ENCODE data around the gene SNN.

SNN gene

DNA sequence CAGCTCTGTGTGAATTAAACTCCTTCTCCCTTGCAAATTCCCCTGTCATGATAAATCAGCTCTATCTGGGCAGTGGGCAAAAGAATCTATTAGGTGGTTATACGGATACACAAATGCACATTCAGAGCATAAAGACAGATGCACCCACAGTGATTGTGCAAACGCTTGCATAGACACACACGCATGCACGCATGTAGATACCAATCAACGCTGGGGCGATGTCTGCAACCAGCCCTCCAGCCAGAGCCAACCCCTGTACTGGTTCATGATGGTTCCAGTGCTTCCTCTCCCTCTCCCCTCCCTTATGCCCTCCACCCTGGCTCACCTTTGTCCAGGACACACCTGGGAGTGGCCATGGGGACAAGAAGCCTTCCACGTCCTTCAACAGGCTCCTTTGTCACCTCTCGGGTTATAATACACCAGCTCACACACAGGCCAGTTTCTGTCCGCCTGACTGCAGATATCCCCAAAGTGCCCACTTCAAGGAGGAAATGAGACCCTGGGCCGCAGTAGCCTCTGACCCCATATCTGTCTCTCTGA is 33.1 kb upstream of the SNN start:
- no peak for DNase-seq (ENCODE audit: low spot score)

DNA sequence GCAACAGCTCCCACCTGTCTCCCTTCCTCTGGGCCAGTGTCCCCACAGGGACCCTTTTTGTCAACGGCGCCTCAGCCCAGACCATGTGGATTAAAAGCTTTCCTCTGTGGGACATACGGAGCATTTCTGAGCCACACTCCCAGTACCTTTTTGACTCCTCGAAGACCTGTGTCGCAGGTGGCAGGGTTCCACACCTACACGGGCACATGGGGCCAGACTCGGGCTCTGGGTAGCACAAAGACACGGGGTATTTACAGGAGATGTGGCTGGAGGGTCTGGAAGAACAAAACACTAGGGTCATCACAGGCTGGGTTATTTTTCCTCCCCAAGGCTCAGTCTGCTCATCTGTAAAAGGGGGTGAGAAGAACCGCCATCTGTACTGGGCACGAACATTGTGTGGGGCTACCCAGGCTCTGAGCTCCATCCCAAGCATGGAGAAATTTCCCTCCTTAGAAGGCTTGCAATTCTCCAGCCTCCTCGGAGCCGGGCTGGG is 32.5 kb upstream of the SNN start:
- DNase-seq (ENCODE audit: low spot score), result no peak

DNA sequence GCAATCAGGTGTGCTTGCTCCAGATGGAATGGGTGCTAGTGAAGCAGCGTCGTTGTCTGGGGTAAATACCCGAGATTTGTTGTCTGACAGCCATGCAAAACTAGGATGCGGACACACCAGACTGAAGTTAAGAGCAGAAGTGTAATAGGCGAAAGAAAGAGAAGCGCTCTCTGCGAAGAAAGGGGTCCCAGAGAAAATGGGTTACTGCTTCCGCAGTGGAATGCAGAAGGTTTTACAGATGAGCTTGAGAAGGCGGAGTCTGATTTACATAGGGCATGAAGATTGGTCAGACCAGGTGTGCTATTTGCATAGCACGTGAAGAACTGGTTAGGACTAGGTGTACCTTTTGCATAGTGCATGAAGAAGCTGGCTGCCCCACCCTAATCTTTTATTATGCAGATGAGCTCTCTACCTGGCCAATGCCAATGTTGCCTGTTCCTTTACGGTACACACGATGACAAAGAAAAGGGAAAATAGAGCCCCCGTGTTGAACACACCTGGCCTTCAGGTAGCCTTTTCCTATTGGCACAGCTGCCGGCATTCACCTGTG is 32.0 kb upstream of the SNN start:
- peak; percentile 67 for DNase-seq (ENCODE audit: low spot score)

DNA sequence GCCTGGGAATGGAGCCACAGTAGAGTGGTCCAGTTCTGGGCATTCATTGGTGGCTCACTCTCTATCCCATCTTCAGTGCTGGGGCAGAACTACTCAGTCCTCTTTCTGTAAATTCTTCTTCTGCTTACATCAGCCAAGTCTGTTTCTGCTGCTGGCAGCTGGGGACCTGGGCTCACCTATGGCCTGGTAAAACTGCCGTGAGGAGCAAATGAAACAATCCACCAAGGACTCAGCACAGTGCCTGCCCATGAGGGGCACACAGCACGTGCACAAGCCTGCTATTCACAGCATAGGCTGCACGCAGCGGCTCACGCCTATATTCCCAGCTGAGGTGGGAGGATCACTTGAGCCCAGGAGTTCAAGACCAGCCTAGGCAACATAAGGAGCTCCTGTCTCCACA is 30.9 kb upstream of the SNN start:
- no peak for DNase-seq (ENCODE audit: low spot score)

DNA sequence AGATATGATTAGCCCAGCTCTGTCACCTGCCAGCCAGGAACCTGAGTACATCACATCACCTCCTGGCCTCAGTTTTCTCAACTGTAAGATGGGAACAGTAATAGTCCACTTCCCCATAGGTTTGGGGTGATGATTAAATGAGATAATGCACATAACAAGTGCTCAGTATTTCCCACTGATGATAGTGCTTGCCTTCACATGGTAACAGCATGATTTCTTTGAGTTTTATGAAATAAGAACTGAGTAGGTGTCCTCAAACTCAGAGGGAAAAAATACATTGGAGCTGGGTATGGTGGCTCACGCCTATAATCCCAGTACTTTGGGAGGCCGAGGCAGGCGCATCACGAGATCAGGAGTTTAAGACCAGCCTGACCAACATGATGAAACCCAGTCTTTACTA is 30.1 kb upstream of the SNN start:
- DNase-seq (ENCODE audit: low spot score), result no peak

DNA sequence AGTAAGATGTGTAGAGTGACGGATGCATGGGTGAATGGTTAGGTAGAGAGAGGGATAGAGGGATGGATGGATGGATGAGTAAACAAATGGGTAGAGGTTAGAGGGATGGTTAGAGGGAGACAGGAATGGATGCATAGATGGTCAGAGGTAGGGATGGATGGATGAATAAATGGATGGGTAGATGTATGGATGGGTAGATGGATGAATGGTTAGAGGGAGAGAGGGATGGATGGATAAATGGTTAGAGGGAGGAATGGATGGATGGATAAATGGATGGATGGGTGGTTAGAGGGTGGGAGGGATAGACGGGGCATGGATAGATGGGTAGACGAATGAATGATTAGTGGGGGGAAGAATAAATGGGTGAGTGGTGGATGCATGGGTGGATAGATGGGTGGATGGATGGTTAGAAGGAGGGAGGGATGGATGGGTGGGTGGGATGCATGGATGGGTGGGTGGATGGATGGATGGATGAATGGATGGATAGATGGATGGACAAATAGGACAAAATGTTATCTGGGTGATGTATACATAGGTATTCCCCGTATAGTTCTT is 29.2 kb upstream of the SNN start:
- DNase-seq (ENCODE audit: low spot score), result no peak

DNA sequence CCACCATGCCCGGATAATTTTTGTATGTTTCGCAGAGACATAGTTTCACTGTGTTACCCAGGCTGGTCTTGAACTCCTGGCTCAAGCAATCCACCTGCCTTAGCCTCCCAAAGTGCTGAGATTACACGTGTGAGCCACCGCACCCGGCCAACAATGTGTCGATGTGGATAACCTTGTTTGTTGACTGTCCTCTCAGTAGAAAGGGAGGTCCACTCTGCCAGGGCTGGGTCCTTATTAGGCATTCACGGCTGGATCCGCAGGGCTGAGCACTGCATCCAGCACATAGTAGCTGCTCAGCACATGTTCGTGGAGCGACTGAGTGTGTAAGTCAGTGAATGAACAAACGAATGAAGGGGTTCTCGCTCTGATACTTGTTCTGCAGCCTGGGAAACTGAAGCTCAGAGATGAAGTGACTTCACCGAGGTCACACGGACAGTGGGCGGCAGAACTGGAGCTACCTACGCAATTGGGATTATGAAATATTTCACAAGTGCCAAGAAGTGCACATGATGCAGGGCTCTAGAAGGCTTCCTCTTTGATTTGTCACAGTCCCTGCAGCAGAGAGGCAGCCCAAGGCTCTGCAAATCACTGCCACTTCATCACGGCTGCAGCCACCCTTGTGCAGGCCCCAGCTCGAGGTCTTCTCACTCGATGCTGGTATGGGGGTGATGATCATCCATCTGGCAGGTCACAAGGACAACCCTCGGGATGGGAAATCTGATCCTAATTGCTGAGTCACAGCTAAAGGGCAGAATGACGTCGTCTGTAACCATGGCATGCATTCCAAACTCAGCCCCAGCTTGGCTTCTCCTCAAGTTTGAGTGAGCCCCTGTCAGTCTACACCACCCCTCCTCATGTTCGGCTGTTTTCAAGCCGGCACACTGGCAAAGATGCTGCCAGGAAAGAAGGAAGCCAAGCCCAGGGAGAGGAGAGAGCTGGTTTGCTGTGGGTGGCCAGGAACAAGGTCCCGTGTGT is 28.0 kb upstream of the SNN start:
- DNase-seq (ENCODE audit: low spot score), result peak; percentile 93

DNA sequence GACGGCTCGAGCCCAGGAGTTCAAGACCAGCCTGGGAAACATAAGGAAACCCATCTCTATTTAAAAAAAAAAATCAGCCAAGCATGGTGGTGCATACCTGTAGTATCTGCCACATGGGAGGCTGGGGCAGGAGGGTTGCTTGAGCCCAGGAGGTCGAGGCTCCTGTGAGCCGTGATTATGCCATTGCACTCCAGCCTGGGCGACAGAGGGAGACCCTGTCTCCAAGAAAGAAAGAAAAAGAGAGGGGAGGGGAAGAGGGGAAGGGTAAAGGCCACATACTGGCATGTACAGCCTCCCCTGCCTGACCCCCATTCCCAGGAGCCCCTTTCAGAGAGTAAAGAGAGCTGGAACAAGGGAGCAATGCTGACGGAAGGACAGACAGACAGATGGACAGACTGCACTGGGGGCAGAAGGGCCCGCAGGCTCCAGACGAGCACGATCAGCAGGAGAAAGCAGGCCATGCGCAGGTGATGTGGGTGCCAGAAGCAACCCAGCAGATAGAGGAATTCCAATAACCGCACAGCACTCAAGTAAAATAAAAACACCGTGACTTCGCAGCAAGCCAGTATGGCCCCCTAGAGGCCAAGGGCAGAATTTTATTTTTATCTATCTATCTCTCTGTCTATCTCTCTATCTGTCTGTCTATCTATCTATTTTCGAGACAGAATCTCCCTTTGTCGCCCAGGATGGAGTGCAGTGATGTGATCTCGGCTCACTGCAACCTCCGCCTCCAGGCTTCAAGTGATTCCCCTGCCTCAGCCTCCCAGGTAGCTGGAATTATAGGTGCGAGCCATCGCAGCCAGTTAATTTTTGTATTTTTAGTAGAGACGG is 27.1 kb upstream of the SNN start:
- DNase-seq (ENCODE audit: low spot score), result peak; percentile 77

DNA sequence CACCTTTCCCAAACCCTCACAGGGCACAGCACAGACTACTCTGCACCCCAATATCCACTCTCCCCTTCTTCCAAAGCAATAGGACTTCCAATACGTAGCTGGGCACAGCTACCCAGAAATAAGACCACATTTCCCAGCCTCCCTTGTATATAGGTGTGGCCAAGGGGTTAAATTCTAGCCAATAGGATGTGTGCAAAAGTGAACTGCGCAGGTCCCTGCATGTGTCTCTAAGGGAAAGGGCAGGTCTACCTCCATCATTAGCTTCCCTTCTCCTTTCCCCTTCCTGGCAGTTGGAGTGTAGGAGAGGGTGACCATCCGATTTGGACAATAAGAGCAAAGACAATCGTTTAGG is 25.5 kb upstream of the SNN start:
- DNase-seq (ENCODE audit: low spot score), result no peak

DNA sequence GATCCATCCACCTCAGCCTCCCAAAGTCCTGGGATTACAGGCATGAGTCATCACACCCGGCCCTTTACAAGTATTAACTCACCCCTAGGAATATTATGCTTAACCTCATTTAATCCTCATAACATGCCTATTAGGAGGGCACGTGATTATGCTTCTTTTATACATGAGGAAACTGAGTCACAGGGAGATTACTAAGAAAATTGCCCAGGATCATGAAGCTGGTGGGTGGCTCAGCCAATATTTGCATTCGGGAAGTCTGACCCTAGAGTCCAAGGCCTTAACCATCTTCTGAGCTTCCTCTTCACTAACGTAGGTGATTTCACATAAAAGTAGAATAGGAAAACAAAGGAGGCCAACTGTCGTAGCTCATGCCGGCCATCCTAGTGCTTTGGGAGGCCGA is 19.0 kb upstream of the SNN start:
- DNase-seq (ENCODE audit: low spot score), result no peak

DNA sequence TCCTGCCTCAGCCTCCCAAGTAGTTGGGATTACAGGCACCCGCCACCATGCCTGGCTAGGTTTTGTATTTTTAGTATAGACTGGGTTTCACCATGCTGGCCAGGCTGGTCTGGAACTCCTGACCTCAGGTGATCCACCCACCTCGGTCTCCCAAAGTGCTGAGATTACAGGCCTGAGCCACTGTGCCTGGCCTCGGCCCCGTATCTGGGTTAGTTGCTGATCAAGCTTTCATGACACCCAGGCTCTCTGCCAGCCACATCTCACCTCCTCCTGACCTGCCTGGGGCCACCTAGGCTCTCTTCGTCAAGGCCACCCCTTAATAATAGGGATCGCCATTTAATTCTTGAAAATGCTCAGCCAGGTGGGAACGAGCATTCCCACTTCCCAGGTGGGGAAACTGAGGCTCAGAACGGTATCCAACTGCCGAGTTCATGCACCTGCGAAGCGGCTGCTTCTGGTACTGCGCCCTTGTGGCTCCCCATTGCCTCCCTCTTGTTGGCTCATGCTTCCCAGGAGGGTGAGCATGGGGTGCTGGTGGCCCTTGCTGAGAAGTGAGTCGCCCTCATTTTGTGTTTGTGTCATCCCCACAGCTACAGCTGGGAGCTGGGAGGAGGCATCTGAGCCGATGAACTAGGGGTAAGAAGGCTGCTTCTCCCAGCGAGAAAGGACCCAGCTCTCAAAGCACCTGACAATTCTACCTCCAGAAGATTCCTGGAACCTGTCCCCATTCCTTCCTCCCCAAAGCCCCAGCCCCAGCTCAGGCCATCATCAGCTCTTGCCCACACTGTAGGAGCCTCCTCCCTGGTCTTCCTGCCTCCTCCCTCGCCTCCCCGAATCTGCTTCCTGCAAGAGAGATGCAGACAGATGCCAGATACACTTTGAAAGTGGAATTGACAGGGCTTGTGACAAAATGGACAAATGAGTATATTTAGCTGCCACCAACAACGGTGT is 17.3 kb upstream of the SNN start:
- no peak for DNase-seq (ENCODE audit: low spot score)

DNA sequence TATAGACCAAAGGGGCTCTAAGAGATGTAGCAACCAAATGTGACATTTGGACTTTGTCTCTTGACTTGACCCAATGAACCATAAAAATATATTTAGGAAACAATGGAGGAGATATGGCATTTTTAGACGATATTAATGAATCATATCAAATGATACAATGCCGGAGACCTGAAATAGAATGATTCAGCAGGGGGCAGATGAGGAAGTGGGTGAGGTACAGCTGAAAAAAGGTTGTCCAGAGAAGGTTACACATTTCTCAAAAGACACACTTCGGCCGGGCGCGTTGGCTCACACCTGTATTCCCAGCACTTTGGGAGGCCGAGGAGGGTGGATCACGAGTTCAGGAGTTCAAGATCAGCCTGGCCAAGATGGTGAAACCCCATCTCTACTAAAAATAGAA is 16.5 kb upstream of the SNN start:
- DNase-seq (ENCODE audit: low spot score), result no peak

DNA sequence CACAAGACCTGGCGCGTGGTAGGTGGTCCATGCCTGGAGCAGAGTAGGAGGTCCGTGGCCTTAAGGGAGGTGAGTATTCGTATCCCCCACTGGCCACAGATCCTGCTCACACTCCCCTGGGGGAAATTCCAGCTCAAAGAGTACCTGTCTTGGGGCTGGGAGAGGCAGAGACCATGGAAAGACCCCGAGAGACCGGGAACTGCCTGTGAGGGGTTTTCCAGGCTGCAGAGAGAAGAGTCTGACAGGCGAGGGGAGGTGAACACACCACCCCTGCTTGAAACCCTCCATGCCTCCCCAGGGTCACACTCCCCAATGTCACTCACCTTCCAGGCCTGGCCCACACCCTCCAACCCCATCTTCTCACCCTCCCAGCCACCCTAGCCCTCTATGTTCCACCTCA is 12.6 kb upstream of the SNN start:
- no peak for DNase-seq (ENCODE audit: low spot score)

DNA sequence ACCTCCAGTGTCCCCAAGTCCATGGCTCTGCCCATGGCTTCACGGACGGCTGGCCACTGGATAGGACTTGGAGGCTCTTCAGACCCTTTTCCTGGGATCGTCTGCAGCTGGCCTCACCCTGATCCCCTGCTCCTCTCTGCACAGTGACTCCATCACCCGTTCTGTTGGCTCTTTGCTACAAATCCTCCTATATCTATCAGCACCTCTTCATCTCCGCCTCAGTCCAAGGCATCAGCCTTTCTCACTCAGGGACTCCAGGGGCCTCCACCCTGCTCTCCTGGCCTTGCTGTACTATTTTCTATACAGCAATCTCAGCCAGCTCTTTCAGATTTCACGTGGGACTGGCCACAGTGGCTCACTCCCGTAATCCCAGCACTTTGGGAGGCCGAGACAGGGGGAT is 10.7 kb upstream of the SNN start:
- DNase-seq (ENCODE audit: low spot score), result no peak

DNA sequence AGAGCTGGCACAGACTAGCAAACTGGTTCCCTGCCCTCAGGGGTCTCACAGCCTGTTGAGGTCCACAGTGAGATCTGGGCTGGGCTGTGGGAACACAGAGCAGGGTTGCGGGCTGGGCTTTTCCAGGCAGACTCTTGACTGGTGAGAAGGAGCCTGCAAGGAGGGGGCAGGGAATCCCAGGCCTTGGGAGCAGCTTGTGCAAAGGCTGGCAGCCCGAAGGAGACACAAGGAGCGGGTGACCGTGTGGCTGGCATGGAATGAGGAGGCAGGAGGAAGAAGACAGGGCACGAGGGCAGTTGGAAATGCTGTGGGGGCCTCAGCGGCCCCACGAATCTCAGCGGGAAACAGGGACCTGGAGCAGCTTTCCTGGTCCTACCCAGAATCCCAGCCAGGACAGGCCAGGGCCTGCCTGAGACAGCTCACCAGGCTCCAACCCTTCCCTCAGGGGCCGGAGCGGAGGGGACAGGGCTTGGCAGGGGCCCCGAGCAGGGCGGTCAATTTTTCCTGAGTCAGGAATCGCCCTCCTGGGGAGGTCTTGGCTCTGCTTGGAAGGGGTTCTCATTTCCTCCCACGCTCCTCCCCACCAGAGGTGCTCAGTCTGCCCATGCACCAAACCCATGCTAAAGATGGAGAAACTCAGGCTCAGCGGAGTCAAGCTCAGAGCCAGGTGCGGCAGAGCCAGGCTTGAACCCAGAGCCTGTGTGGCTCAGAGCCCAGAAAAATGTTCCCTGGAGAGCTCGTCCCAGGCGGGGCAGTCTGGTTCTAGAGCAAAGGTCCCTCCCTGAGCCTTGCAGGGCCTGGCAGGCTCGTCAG is 9.2 kb upstream of the SNN start:
- no peak for DNase-seq (ENCODE audit: low spot score)

DNA sequence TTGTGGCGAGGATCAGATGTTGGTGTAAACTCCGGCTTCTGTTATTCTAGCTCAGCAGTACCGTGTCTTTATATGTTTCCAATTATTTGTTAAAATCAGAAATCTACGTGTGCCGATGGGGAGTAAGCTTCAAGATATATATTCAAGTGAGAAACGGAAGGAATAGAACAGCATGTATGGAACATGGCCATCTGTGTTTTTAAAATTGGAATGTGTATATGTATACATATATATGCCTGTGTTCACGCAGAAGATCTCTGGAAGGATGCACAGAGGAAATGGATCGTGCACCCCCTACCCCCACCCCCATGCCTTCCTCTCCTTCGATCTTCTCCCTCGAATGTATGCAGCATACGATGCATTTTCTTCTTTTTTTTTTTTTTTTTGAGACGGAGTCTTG is 7.7 kb upstream of the SNN start:
- no peak for DNase-seq (ENCODE audit: low spot score)

DNA sequence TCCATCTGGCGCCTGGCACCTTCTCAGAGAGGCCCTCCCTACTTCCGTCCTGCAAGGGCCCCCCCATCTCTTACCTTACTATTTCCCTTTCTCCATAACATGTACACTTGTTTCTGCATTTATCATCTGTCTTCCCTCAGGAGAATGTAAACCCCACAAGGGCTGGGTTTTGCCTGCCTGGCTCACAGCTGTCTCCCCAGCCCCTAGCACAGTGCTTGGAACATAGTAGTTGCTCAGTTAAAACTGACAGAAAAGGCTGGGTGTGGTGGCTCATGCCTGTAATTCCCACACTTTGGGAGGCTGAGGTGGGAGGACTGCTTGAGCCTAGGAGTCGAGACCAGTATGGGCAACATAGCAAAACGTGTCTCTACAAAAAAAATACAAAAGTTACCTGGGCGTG is 5.7 kb upstream of the SNN start:
- DNase-seq (ENCODE audit: low spot score), result no peak

DNA sequence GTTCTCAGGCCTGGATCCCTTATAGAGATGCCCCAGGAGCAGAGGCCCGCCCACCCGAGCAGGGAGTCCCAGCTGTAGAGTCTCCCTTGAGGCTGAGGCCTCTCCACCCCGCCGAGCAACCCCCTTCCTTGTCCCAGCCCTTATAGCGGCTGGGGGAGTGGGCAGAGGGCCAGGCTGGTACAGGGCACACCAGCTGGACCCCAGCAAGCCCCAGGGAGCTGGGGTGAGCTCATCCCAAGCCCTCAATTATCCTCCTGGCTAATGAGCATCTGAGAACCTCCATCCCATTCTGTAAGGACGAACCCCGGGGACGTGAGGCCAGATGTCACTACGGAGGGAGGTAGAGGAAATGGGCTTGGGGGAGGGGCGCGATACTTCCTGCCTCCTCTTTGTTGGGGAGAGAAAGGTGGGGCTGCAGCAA is 3.2 kb upstream of the SNN start:
- DNase-seq (ENCODE audit: low spot score), result no peak

DNA sequence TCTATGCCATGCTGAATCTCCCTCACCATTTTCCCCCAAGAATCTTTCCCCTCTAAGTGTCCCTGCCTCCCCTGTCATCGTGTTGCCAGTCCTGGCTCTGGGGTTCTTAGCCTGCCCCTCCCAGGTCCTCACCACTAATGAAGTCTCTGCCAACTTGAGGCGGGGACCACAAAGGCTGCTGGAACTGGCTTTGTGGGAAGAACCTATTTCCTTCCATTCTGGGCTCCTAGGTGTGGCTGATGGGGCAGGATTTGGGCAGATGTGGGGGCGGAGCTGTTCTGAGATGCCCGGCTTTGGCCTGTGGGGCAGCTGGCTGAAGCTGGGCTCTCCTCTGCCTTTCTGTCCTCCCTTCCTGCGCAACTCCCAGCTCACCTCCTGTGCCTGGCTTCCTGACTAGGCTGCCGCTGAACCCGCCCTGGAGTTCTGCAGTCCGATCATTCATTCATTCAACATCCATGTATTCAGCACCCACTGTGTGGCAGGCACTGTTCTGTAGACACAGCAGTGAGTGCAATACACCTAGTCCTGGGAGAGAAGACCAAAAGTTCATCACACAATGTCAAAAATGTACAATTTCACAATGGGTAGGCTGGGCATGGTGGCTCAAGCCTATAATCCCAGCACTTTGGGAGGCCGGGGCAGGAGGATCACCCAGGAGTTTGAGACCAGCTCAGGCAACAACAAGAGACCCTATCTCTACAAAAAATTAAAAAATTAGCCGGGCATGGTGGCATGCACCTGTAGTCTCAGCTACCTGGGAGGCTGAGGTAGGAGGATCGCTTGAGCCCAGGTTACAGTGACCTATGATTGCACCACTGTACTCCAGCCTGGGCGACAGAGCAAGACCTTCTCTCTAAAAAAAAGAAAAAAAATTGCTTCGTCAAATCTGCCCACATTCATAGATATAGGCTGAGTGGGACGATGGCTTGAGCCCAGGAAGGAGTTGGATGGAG is 1.9 kb upstream of the SNN start:
- no peak for DNase-seq (ENCODE audit: low spot score)

Measured in kidney tubule cell (primary cell).